Endodermal cell (in vitro differentiated cells): Measurements from ENCODE around the gene PITPNC1. TPM values are rescaled to one million over a fixed set of nuclear protein-coding genes. Genes with fewer than 3 reads are reported as not detected.
A peak's percentile ranks its signal among the peaks of the same experiment; 100 is the strongest.

Experiments
- DNase-seq: peaks from one replicate; pipeline ENCODE4 v3.0.0-alpha.2; 2017
- H3K27ac ChIP-seq: 2 replicates; pipeline ENCODE4 v1.5.1; 2013; ENCODE audit warnings: mild to moderate bottlenecking, low read depth, low read length, moderate library complexity
- H3K27me3 ChIP-seq: 2 replicates; pipeline ENCODE4 v1.6.1; 2013; ENCODE audit warnings: mild to moderate bottlenecking, low read length, moderate library complexity; ENCODE audit not compliant: insufficient read depth, control insufficient read depth, poor library complexity, severe bottlenecking
- H3K36me3 ChIP-seq: 2 replicates; pipeline ENCODE4 v1.7.0; 2013; ENCODE audit warnings: mild to moderate bottlenecking, low read length, moderate library complexity; ENCODE audit not compliant: control insufficient read depth, insufficient read depth
- H3K4me1 ChIP-seq: one replicate; pipeline ENCODE4 v1.7.0; 2013; ENCODE audit warnings: low read length; ENCODE audit not compliant: control insufficient read depth, insufficient read depth
- H3K4me3 ChIP-seq: 2 replicates; pipeline ENCODE4 v1.5.1; 2013; ENCODE audit warnings: mild to moderate bottlenecking, low read length, moderate library complexity
- H3K9ac ChIP-seq: 2 replicates; pipeline ENCODE4 v1.6.1; 2013; ENCODE audit warnings: mild to moderate bottlenecking, low read length, moderate library complexity; ENCODE audit not compliant: poor library complexity, severe bottlenecking; ENCODE audit errors: extremely low read depth
- H3K9me3 ChIP-seq: 2 replicates; pipeline ENCODE4 v1.6.1; 2013; ENCODE audit warnings: mild to moderate bottlenecking, low read length, moderate library complexity; ENCODE audit not compliant: control insufficient read depth
- H3K27ac Mint-ChIP-seq: 2 replicates; pipeline ENCODE4 v1.8.0; 2020; ENCODE audit warnings: mixed read lengths
- H3K27me3 Mint-ChIP-seq: 2 replicates; pipeline ENCODE4 v1.8.0; 2021; ENCODE audit warnings: mild to moderate bottlenecking, mixed read lengths; ENCODE audit not compliant: insufficient read depth
- H3K36me3 Mint-ChIP-seq: 2 replicates; pipeline ENCODE4 v1.8.0; 2020; ENCODE audit warnings: low read depth, mixed read lengths
- H3K4me1 Mint-ChIP-seq: 2 replicates; pipeline ENCODE4 v1.8.0; 2020; ENCODE audit warnings: mixed read lengths
- H3K4me3 Mint-ChIP-seq: 2 replicates; pipeline ENCODE4 v1.8.0; 2020; ENCODE audit warnings: mild to moderate bottlenecking, moderate library complexity, mixed read lengths
- H3K9me3 Mint-ChIP-seq: 2 replicates; pipeline ENCODE4 v1.8.0; 2020; ENCODE audit warnings: mild to moderate bottlenecking, mixed read lengths
- CTCF ChIP-seq: fragments of 200-600 bp; sonication (generic); conservative IDR thresholded peaks from 2 replicates; pipeline ENCODE4 v1.5.0; 2021; ENCODE audit warnings: antibody characterized with exemption, mild to moderate bottlenecking
- WGBS, 2 experiments: methylation state at CpG; one replicate each; pipeline versions ENCODE4 v1.1.5 to v1.1.7; 2013; ENCODE audit warnings: missing lambda C conversion rate in 2 of 2, mixed read lengths in 1 of 2; ENCODE audit not compliant: insufficient coverage in 1 of 2, insufficient read length in 1 of 2; 5-methylcytosine and 5-hydroxymethylcytosine counted together
- total RNA-seq, 2 donors: library from RNA; stranded (reverse); fragmentation: NEBNext Ultra II Directional in 1 of 2; extraction: Animal tissue kit (Norgen Biotek cat#: 25700) in 1 of 2; gene quantifications; 2 replicates in 1 of 2; 3 replicates in 1 of 2; pipeline ENCODE4 v1.2.1, GENCODE V29; 2021

Gene PITPNC1
- total RNA-seq, 2 donors from 2014 or later, result 28.9 to 36.4 TPM

- H3K9ac ChIP-seq, result no peak overlapping the region
- H3K36me3 ChIP-seq, result peaks cover 4% of the 10 kb centered on the region
- Mint-ChIP-seq H3K4me1 (no peaks in the 10 kb centered on the region), H3K9me3 (peaks cover 8% of the 10 kb centered on the region), H3K27me3 (no peaks in the 10 kb centered on the region), H3K27ac (no peak overlapping the region), H3K4me3 (no peak overlapping the region), H3K36me3 (peaks cover 45% of the 10 kb centered on the region)
- no peaks in the 10 kb centered on the region for H3K4me1 ChIP-seq
- H3K27ac ChIP-seq, result no peak overlapping the region
- TF ChIP-seq CTCF, result no peak
- 88 to 98% methylated on average over 1 to 3 of the region's 3 CpGs for WGBS, 2 experiments
- peak; percentile 25 for DNase-seq
- no peak overlapping the region for H3K4me3 ChIP-seq
- H3K27me3 ChIP-seq, result no peaks in the 10 kb centered on the region
- H3K9me3 ChIP-seq, result peaks cover 16% of the 10 kb centered on the region
These were observed 189.6 kb downstream of the PITPNC1 start for GRCh38 chr17:67566656-67567055.

- peaks cover 16% of the 10 kb centered on the region for H3K9me3 ChIP-seq
- Mint-ChIP-seq H3K27ac (no peak overlapping the region), H3K4me3 (no peak overlapping the region), H3K36me3 (peaks cover 37% of the 10 kb centered on the region), H3K9me3 (peaks cover 3% of the 10 kb centered on the region), H3K27me3 (no peaks in the 10 kb centered on the region), H3K4me1 (no peaks in the 10 kb centered on the region)
- no peaks in the 10 kb centered on the region for H3K4me1 ChIP-seq
- WGBS, 2 experiments, result 90% methylated on average over 4 to 5 of the region's 5 CpGs
- DNase-seq, result peak; percentile 24
- peaks cover 4% of the 10 kb centered on the region for H3K36me3 ChIP-seq
- no peaks in the 10 kb centered on the region for H3K27me3 ChIP-seq
- no peak overlapping the region for H3K9ac ChIP-seq
- no peak for TF ChIP-seq CTCF
- H3K4me3 ChIP-seq, result no peak overlapping the region
- no peak overlapping the region for H3K27ac ChIP-seq
These were observed 192.0 kb downstream of the PITPNC1 start for GRCh38 chr17:67569015-67569451.

- no peak for TF ChIP-seq CTCF
- H3K9ac ChIP-seq, result no peak overlapping the region
- peak overlapping the region; percentile 48 for H3K27ac Mint-ChIP-seq
- 82 to 88% methylated on average over 4 to 6 of the region's 6 CpGs for WGBS, 2 experiments
- H3K4me3 Mint-ChIP-seq, result no peak overlapping the region
- H3K4me3 ChIP-seq, result no peak overlapping the region
- peaks cover 4% of the 10 kb centered on the region for H3K36me3 ChIP-seq
- H3K9me3 ChIP-seq, result peaks cover 8% of the 10 kb centered on the region
- H3K27me3 Mint-ChIP-seq, result no peaks in the 10 kb centered on the region
- no peaks in the 10 kb centered on the region for H3K9me3 Mint-ChIP-seq
- H3K27me3 ChIP-seq, result no peaks in the 10 kb centered on the region
- H3K36me3 Mint-ChIP-seq, result peaks cover 34% of the 10 kb centered on the region
- no peaks in the 10 kb centered on the region for H3K4me1 ChIP-seq
- H3K27ac ChIP-seq, result no peak overlapping the region
- peak; percentile 36 for DNase-seq
- no peaks in the 10 kb centered on the region for H3K4me1 Mint-ChIP-seq
These were observed 192.8 kb downstream of the PITPNC1 start for GRCh38 chr17:67569873-67570272.
